ENCODE measurements around the gene NR3C1.

NR3C1 gene

DNA sequence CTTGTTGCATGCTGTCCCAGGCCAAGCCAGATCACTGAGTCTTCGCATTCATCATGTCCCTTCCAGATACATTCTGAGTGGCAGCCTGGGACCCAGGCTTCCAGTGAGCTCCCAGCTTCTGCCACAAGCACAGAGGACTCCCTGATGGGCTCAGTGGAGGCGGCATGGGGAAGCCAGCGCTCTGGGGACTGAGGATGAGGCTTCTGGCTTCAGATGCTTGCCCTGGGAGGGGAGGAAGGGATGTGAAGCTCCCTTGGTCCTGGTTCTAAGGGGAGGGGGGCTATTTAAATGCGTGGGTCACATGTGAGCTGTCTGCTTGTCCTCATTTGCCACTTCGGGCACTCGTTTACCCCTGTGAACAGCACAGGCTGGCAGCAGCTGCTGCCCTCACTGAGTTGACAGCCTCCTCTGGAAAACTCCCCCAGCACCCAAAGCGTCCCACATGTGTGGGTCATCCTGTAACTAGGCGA lies 174.0 kb downstream of the NR3C1 start:
- no peak for DNase-seq

DNA sequence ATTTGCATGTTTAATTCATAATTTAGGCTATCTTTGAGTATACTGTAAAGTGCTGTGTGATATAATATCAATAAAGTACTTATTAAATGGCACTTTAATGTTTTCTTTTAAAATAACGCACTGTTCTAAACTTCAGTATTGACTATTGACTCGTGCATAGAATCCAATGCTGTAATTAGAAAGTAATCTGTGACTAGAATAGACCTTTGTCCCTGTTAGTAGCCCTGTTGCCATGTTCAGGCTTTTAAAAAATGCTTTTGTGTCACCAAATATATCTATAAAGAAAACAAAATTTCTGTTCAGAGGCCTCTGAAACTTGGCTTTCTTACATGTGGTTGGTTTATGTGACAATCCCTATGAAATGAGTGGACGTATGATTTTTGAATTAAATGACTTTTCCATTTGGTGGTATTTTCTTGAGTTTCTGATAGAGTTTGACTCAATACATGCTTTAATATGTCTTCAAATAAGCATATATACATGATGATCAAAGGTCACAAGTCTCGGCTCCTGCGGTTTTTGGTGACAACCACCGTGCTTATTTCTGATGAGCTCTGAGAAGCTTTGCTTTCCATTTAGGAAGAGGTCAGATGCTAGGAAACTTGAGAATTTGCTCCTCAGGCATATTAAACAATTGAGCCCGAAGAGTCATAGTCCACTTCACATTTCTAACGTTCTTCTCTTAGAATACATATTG lies 174.7 kb downstream of the NR3C1 start:
- DNase-seq = peak; percentile 17

All from CD4-positive, alpha-beta T cell treated with Interleukin-6 for 4 hours (primary cell).